Neural cell (in vitro differentiated cells): ENCODE measurements around the gene RGS6. TPM values are rescaled to one million over a fixed set of nuclear protein-coding genes. Genes with fewer than 3 reads are reported as not detected.

Experiments
- H2AFZ ChIP-seq: fragments of 200-600, 300-800 bp; sonication (generic), shearing (Covaris generic); 2 replicates; pipeline ENCODE4 v1.6.0; 2014; ENCODE audit warnings: low read depth, mild to moderate bottlenecking, antibody characterized with exemption, low read length, moderate library complexity
- H3F3A ChIP-seq: fragments of 200-600 bp; shearing (Covaris generic); 2 replicates; pipeline ENCODE4 v1.6.1; 2016; ENCODE audit warnings: mild to moderate bottlenecking, moderate library complexity, mixed read lengths, antibody characterized with exemption, low read length; ENCODE audit not compliant: insufficient read depth, poor library complexity, severe bottlenecking
- H3K27ac ChIP-seq: fragments of 200-600, 300-800 bp; sonication (generic), shearing (Covaris generic); 2 replicates; pipeline ENCODE4 v1.5.1; 2014; ENCODE audit warnings: mild to moderate bottlenecking, low read length, moderate library complexity
- H3K27me3 ChIP-seq: fragments of 300-800, 200-600 bp; sonication (generic), shearing (Covaris generic); 2 replicates; pipeline ENCODE4 v1.6.0; 2014; ENCODE audit warnings: mild to moderate bottlenecking, low read depth, low read length, moderate library complexity; ENCODE audit not compliant: insufficient read depth
- H3K36me3 ChIP-seq: fragments of 300-800, 200-600 bp; sonication (generic), shearing (Covaris generic); 2 replicates; pipeline ENCODE4 v1.5.1; 2014; ENCODE audit warnings: mild to moderate bottlenecking, antibody characterized with exemption, low read length, moderate library complexity; ENCODE audit not compliant: insufficient read depth
- H3K4me2 ChIP-seq: fragments of 300-800, 200-600 bp; sonication (generic), shearing (Covaris generic); 2 replicates; pipeline ENCODE4 v1.6.0; 2014; ENCODE audit warnings: mild to moderate bottlenecking, low read length
- H3K4me3 ChIP-seq: fragments of 300-800, 200-600 bp; sonication (generic), shearing (Covaris generic); 2 replicates; pipeline ENCODE4 v1.5.1; 2014; ENCODE audit warnings: mild to moderate bottlenecking, low read length, moderate library complexity
- H3K79me2 ChIP-seq: fragments of 200-600 bp; shearing (Covaris generic); replicated peaks from 2 replicates; pipeline ENCODE4 v1.6.0; 2014; ENCODE audit warnings: mild to moderate bottlenecking, low read length, moderate library complexity; ENCODE audit not compliant: insufficient read depth
- H3K9ac ChIP-seq: fragments of 300-800, 200-600 bp; sonication (generic), shearing (Covaris generic); 2 replicates; pipeline ENCODE4 v1.6.1; 2016; ENCODE audit warnings: mild to moderate bottlenecking, low read length, mixed read lengths
- H3K9me2 ChIP-seq: fragments of 200-600 bp; shearing (Covaris generic); 2 replicates; pipeline ENCODE4 v1.6.1; 2016; ENCODE audit warnings: mild to moderate bottlenecking, low read length, mixed read lengths; ENCODE audit not compliant: insufficient read depth
- H3K9me3 ChIP-seq: fragments of 200-600, 300-800 bp; sonication (generic), shearing (Covaris generic); 2 replicates; pipeline ENCODE4 v1.6.1; 2016; ENCODE audit warnings: mild to moderate bottlenecking, mixed run types, low read length, moderate library complexity, mixed read lengths
- H4K20me1 ChIP-seq: fragments of 200-600 bp; shearing (Covaris generic); 2 replicates; pipeline ENCODE4 v1.6.1; 2016; ENCODE audit warnings: mild to moderate bottlenecking, mixed run types; ENCODE audit not compliant: insufficient read depth
- CTCF ChIP-seq: fragments of 450-650 bp; IDR thresholded peaks from 2 replicates; pipeline ENCODE4 v1.5.1; 2014; ENCODE audit warnings: antibody characterized with exemption, mild to moderate bottlenecking, moderate library complexity; ENCODE audit not compliant: poor library complexity, severe bottlenecking
- EP300 ChIP-seq: fragments of 450-650 bp; conservative IDR thresholded peaks from 2 replicates; pipeline ENCODE4 v1.6.1; 2014; ENCODE audit warnings: antibody characterized with exemption, mild to moderate bottlenecking, moderate library complexity; ENCODE audit not compliant: poor library complexity, severe bottlenecking
- EZH2 ChIP-seq: fragments of 200-600, 300-800 bp; shearing (Covaris generic), sonication (generic); IDR thresholded peaks from 2 replicates; pipeline ENCODE4 v1.6.1; 2014; ENCODE audit warnings: antibody characterized with exemption, low read length, borderline replicate concordance, mild to moderate bottlenecking; ENCODE audit not compliant: insufficient read depth, poor library complexity, severe bottlenecking
- MXI1 ChIP-seq: fragments of 450-650 bp; conservative IDR thresholded peaks from 2 replicates; pipeline ENCODE4 v1.6.1; 2014; ENCODE audit warnings: antibody characterized with exemption, mild to moderate bottlenecking; ENCODE audit not compliant: poor library complexity, severe bottlenecking
- POLR2AphosphoS5 ChIP-seq: IDR thresholded peaks from 2 replicates; pipeline ENCODE4 v1.6.1; 2012
- RAD21 ChIP-seq: fragments of 450-650 bp; conservative IDR thresholded peaks from 2 replicates; pipeline ENCODE4 v1.6.1; 2014; ENCODE audit warnings: antibody characterized with exemption, mild to moderate bottlenecking, moderate library complexity
- REST ChIP-seq: IDR thresholded peaks from 2 replicates; pipeline ENCODE4 v1.6.1; 2012; ENCODE audit warnings: borderline replicate concordance
- SMC3 ChIP-seq: fragments of 450-650 bp; conservative IDR thresholded peaks from 2 replicates; pipeline ENCODE4 v1.6.1; 2014; ENCODE audit warnings: antibody characterized with exemption, mild to moderate bottlenecking, moderate library complexity; ENCODE audit not compliant: poor library complexity
- TAF1 ChIP-seq: IDR thresholded peaks from 2 replicates; pipeline ENCODE4 v1.6.1; 2012; ENCODE audit warnings: low read depth
- polyA plus RNA-seq: library from polyadenylated mRNA; depleted of rRNA; stranded (reverse); fragments of >200 nt; gene quantifications from 2 replicates; pipeline ENCODE4 v1.2.3, GENCODE V29; 2014

The RGS6 gene
- polyA plus RNA-seq, 1 donor from 2014 or later = 7.3 TPM

GRCh38 chr14:72600551-72601330 lies 668.5 kb downstream of the RGS6 start:
- H3K4me3 ChIP-seq = no peak overlapping the region
- no peaks in the 10 kb centered on the region for H3K27me3 ChIP-seq
- H3K36me3 ChIP-seq = no peaks in the 10 kb centered on the region
- no peaks in the 10 kb centered on the region for H3K79me2 ChIP-seq
- H3K9me2 ChIP-seq = no peaks in the 10 kb centered on the region
- no peaks in the 10 kb centered on the region for H3F3A ChIP-seq
- H3K27ac ChIP-seq = no peak overlapping the region
- no peaks in the 10 kb centered on the region for H3K9me3 ChIP-seq
- no peak overlapping the region for H3K4me2 ChIP-seq
- H3K9ac ChIP-seq = no peak overlapping the region
- H4K20me1 ChIP-seq = no peaks in the 10 kb centered on the region
- TF ChIP-seq SMC3 (no peak), RAD21 (no peak), CTCF (no peak), EP300 (no peak), REST (no peak), EZH2 (no peak), TAF1 (no peak), POLR2AphosphoS5 (no peak), MXI1 (no peak)
- H2AFZ ChIP-seq = no peak overlapping the region

GRCh38 chr14:72603639-72604038 lies 671.4 kb downstream of the RGS6 start:
- Histone ChIP-seq H3K27ac (no peak overlapping the region), H3K9me3 (no peaks in the 10 kb centered on the region), H3F3A (no peaks in the 10 kb centered on the region), H3K9ac (no peak overlapping the region), H3K36me3 (no peaks in the 10 kb centered on the region), H2AFZ (no peak overlapping the region), H3K9me2 (no peaks in the 10 kb centered on the region), H3K4me3 (no peak overlapping the region), H3K79me2 (no peaks in the 10 kb centered on the region), H4K20me1 (no peaks in the 10 kb centered on the region), H3K27me3 (no peaks in the 10 kb centered on the region), H3K4me2 (no peak overlapping the region)
- TF ChIP-seq SMC3 (no peak), TAF1 (no peak), POLR2AphosphoS5 (no peak), EZH2 (no peak), CTCF (no peak), EP300 (no peak), RAD21 (no peak), MXI1 (no peak), REST (no peak)
